Choroid plexus epithelial cell (primary cell): ENCODE results near the gene SALL4.
A peak's percentile ranks its signal among the peaks of the same experiment; 100 is the strongest.
"Not testable (repeated sequence)": the region's sequence is repeated elsewhere in the genome, so short reads cannot be mapped to it uniquely, and the experiment has no call there.

ENCODE experiments used
- DNase-seq: peaks from one replicate; pipeline ENCODE4 v3.0.0-alpha.2; 2010; ENCODE audit warnings: low read depth
- H3K4me3 ChIP-seq: 2 replicates; pipeline ENCODE4 v1.5.1; 2011; ENCODE audit warnings: low read depth, mild to moderate bottlenecking, control low read depth, low read length, moderate library complexity
- TF ChIP-seq, protein P1 (sequence below): conservative IDR thresholded peaks from 2 replicates; pipeline ENCODE4 v1.5.1; 2011; ENCODE audit warnings: low read depth, mild to moderate bottlenecking, control low read depth, inconsistent platforms, low read length, moderate library complexity

The SALL4 gene

GRCh38 chr20:51766994-51767866, 35.1 kb downstream of the SALL4 start:
- H3K4me3 ChIP-seq, result peak overlapping the region; percentile 67
- no peak for DNase-seq
- TF ChIP-seq, protein P1, sequence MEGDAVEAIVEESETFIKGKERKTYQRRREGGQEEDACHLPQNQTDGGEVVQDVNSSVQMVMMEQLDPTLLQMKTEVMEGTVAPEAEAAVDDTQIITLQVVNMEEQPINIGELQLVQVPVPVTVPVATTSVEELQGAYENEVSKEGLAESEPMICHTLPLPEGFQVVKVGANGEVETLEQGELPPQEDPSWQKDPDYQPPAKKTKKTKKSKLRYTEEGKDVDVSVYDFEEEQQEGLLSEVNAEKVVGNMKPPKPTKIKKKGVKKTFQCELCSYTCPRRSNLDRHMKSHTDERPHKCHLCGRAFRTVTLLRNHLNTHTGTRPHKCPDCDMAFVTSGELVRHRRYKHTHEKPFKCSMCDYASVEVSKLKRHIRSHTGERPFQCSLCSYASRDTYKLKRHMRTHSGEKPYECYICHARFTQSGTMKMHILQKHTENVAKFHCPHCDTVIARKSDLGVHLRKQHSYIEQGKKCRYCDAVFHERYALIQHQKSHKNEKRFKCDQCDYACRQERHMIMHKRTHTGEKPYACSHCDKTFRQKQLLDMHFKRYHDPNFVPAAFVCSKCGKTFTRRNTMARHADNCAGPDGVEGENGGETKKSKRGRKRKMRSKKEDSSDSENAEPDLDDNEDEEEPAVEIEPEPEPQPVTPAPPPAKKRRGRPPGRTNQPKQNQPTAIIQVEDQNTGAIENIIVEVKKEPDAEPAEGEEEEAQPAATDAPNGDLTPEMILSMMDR, result peak; percentile 39

GRCh38 chr20:51765381-51765780, 36.9 kb downstream of the SALL4 start:
- DNase-seq, H3K4me3 ChIP-seq: not testable (repeated sequence)

GRCh38 chr20:51763965-51764602, 38.2 kb downstream of the SALL4 start:
- H3K4me3 ChIP-seq, result no peak overlapping the region
- peak; percentile 32 for DNase-seq
- TF ChIP-seq, protein P1, result no peak

GRCh38 chr20:51760905-51761546, 41.3 kb downstream of the SALL4 start:
- DNase-seq, result peak; percentile 78
- TF ChIP-seq, protein P1, result no peak
- no peak overlapping the region for H3K4me3 ChIP-seq

DNA sequence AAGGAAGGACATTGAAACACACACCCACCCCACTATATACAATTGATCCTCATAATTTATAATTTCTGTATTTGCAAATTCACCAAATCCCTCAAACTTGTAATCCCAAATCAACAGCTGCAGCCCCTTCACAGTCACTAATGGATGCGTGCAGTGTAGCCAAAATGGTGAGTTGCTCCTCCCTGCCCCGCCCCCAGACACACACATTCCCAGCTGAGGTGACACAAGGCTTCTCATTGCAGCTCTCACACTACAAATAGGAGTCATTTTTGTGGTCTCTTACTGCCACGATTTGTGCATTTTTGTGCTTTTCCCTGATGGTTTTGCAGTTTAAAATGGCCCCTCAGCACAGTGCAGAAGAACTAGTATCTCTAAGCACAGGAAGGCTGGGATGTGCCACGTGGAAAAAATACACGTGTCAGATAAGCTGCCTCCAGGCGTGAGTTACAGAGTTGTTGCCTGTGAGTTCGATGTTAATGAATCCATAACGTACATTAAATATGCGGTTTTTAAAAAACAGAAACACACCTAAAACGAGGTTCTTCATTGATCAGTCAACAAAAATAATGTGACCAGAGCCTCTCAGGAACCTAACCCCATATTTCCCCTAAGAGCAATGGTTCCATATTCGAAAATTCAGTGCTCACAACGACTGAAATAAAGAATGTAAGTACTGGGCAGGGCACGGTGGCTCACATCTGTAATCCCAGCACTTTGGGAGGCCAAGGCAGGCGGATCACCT, 42.4 kb downstream of the SALL4 start:
- TF ChIP-seq, protein P1, result no peak
- H3K4me3 ChIP-seq, result no peak overlapping the region
- DNase-seq, result no peak

GRCh38 chr20:51758978-51759544, 43.3 kb downstream of the SALL4 start:
- TF ChIP-seq, protein P1, result no peak
- H3K4me3 ChIP-seq, result no peak overlapping the region
- DNase-seq, result no peak
